Measurements from ENCODE around the gene KDM2B.

- TF ChIP-seq POLR2A (IDR thresholded peaks at IDR 0.05) (no peak), CTCF (IDR thresholded peaks at IDR 0.05) (no peak)
Measured at GRCh38 chr12:121405211-121405610, 175.6 kb downstream of the KDM2B start.

Measured in vagina (tissue), 2 donors.